ENCODE results near the gene ZNF281. TPM values are rescaled to one million over a fixed set of nuclear protein-coding genes. Genes with fewer than 3 reads are reported as not detected.
A peak's percentile ranks its signal among the peaks of the same experiment; 100 is the strongest.

The ZNF281 gene
- total RNA-seq, 1 experiment from 2014 or later = 23.3 TPM

DNA sequence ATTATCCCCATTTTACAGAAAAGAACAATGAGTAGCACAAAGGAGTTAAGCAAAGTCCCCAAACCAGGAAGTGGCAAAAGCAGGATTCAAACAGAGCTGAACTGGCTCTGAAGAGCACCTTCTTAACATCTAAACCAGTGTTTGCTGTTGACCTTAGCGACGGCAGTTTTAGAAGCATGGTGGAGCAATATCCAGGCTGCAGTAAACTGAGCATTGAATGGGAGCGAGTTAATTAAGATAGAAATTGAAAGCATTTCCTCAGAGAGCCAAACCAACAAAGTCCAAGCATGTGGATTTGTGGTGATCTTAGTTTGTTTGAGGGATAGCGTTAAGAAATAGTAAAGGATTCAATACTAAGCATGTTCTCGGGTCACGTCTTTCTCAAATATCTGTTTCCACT is 13.4 kb upstream of the ZNF281 start:
- Histone ChIP-seq H4K20me1 (ENCODE audit: insufficient read depth) (no peaks in the 10 kb centered on the region), H3K4me1 (ENCODE audit: control insufficient read depth in 1 of 2, insufficient read depth in 2 of 2, low read length in 2 of 2) (no peaks in the 10 kb centered on the region), H3K4me3 (replicated peaks in 1 of 2; ENCODE audit: low read depth in 1 of 2, low read length in 2 of 2) (no peak overlapping the region), H3K27me3 (ENCODE audit: insufficient read depth, low read length) (no peaks in the 10 kb centered on the region), H3K9me2 (ENCODE audit: insufficient read depth) (no peaks in the 10 kb centered on the region), H3K36me3 (ENCODE audit: control insufficient read depth in 1 of 2, insufficient read depth in 2 of 2, low read length in 2 of 2) (no peaks in the 10 kb centered on the region), H3K4me2 (ENCODE audit: low read length) (no peak overlapping the region), H3K79me2 (ENCODE audit: insufficient read depth, low read length) (no peaks in the 10 kb centered on the region), H3K9ac (ENCODE audit: low read length) (no peak overlapping the region), H2AFZ (ENCODE audit: low read depth, low read length, poor library complexity, severe bottlenecking) (peak overlapping the region; percentile 1), H3K27ac (ENCODE audit: low read depth, low read length) (no peak overlapping the region), H3K9me3 (ENCODE audit: control insufficient read depth in 1 of 2, insufficient read depth in 1 of 2, low read depth in 1 of 2, low read length in 2 of 2) (no peaks in the 10 kb centered on the region)
- BruUV-seq (replicated peaks) = no TSS peak
- CTCF ChIA-PET = no interaction called here
- ATAC-seq (no peak), DNase-seq (ENCODE audit: low read depth, low spot score) (no peak)
- intact Hi-C loops (cut with micrococcal nuclease) = no loop called here
- POLR2A ChIA-PET = no interaction called here
- TF ChIP-seq FOSL1 (IDR thresholded peaks at IDR 0.05; ENCODE audit: low read depth) (no peak), RAD21 (IDR thresholded peaks at IDR 0.05; ENCODE audit: low read depth) (no peak), ZNF274 (IDR thresholded peaks at IDR 0.05; ENCODE audit: low read depth, low read length) (no peak), EGR1 (IDR thresholded peaks at IDR 0.05; ENCODE audit: low read depth) (no peak), SRF (IDR thresholded peaks at IDR 0.05; ENCODE audit: low read depth) (no peak)
- TF ChIP-seq, protein P1, sequence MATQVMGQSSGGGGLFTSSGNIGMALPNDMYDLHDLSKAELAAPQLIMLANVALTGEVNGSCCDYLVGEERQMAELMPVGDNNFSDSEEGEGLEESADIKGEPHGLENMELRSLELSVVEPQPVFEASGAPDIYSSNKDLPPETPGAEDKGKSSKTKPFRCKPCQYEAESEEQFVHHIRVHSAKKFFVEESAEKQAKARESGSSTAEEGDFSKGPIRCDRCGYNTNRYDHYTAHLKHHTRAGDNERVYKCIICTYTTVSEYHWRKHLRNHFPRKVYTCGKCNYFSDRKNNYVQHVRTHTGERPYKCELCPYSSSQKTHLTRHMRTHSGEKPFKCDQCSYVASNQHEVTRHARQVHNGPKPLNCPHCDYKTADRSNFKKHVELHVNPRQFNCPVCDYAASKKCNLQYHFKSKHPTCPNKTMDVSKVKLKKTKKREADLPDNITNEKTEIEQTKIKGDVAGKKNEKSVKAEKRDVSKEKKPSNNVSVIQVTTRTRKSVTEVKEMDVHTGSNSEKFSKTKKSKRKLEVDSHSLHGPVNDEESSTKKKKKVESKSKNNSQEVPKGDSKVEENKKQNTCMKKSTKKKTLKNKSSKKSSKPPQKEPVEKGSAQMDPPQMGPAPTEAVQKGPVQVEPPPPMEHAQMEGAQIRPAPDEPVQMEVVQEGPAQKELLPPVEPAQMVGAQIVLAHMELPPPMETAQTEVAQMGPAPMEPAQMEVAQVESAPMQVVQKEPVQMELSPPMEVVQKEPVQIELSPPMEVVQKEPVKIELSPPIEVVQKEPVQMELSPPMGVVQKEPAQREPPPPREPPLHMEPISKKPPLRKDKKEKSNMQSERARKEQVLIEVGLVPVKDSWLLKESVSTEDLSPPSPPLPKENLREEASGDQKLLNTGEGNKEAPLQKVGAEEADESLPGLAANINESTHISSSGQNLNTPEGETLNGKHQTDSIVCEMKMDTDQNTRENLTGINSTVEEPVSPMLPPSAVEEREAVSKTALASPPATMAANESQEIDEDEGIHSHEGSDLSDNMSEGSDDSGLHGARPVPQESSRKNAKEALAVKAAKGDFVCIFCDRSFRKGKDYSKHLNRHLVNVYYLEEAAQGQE (IDR thresholded peaks at IDR 0.05; ENCODE audit: low read depth) = no peak
- RAD21 ChIA-PET (ENCODE audit: low non-redundant PET in 1 of 2, low total read pairs in 2 of 2, uncharacterized antibody in 2 of 2, unreplicated experiment in 2 of 2) = no interaction called here

DNA sequence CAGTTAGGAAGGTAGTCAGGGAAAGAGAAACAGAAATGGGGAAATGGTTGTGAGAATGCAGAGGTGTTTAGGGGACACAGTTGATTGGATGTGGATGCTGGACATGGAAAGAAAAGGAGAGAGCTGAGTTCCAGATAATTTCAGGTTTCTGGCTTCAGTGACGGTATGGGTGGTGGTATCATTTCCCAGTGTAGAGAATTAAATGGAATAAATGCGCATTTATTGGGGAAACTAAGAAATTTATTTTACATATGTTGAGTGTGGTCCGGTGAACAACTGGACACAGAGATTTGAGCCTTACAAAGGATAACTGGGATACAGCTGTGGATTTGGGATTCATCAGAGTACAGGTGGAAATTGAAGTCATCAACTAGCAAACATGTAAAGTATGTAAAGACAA is 12.4 kb upstream of the ZNF281 start:
- intact Hi-C loops (cut with micrococcal nuclease) = no loop called here
- POLR2A ChIA-PET = no interaction called here
- H3K4me1 ChIP-seq (ENCODE audit: control insufficient read depth in 1 of 2, insufficient read depth in 2 of 2, low read length in 2 of 2) = peaks cover 1 to 5% of the 10 kb centered on the region in 2 experiments
- H3K27me3 ChIP-seq (ENCODE audit: insufficient read depth, low read length) = no peaks in the 10 kb centered on the region
- H4K20me1 ChIP-seq (ENCODE audit: insufficient read depth) = no peaks in the 10 kb centered on the region
- H3K4me3 ChIP-seq (replicated peaks in 1 of 2; ENCODE audit: low read depth in 1 of 2, low read length in 2 of 2) = no peak overlapping the region
- RAD21 ChIA-PET (ENCODE audit: low non-redundant PET in 1 of 2, low total read pairs in 2 of 2, uncharacterized antibody in 2 of 2, unreplicated experiment in 2 of 2) = no interaction called here
- H3K27ac ChIP-seq (ENCODE audit: low read depth, low read length) = no peak overlapping the region
- ATAC-seq (no peak), DNase-seq (ENCODE audit: low read depth, low spot score) (no peak)
- H3K79me2 ChIP-seq (ENCODE audit: insufficient read depth, low read length) = no peaks in the 10 kb centered on the region
- CTCF ChIA-PET = no interaction called here
- no peak overlapping the region for H3K9ac ChIP-seq (ENCODE audit: low read length)
- TF ChIP-seq, protein P2, sequence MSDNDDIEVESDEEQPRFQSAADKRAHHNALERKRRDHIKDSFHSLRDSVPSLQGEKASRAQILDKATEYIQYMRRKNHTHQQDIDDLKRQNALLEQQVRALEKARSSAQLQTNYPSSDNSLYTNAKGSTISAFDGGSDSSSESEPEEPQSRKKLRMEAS (IDR thresholded peaks at IDR 0.05) = no peak
- TF ChIP-seq, protein P3, sequence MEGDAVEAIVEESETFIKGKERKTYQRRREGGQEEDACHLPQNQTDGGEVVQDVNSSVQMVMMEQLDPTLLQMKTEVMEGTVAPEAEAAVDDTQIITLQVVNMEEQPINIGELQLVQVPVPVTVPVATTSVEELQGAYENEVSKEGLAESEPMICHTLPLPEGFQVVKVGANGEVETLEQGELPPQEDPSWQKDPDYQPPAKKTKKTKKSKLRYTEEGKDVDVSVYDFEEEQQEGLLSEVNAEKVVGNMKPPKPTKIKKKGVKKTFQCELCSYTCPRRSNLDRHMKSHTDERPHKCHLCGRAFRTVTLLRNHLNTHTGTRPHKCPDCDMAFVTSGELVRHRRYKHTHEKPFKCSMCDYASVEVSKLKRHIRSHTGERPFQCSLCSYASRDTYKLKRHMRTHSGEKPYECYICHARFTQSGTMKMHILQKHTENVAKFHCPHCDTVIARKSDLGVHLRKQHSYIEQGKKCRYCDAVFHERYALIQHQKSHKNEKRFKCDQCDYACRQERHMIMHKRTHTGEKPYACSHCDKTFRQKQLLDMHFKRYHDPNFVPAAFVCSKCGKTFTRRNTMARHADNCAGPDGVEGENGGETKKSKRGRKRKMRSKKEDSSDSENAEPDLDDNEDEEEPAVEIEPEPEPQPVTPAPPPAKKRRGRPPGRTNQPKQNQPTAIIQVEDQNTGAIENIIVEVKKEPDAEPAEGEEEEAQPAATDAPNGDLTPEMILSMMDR (IDR thresholded peaks at IDR 0.05 in 2 of 3, conservative IDR thresholded peaks at IDR 0.05 in 1 of 3; ENCODE audit: borderline replicate concordance in 1 of 3, insufficient read depth in 1 of 3, low read depth in 2 of 3, low read length in 2 of 3) = no peak
- TF ChIP-seq TCF7L2 (IDR thresholded peaks at IDR 0.05; ENCODE audit: borderline replicate concordance, extremely low read depth, insufficient read depth, insufficient read length) (no peak), SRF (IDR thresholded peaks at IDR 0.05; ENCODE audit: low read depth) (no peak), SIN3A (IDR thresholded peaks at IDR 0.05; ENCODE audit: low read depth) (no peak)
- no peaks in the 10 kb centered on the region for H3K9me3 ChIP-seq (ENCODE audit: control insufficient read depth in 1 of 2, insufficient read depth in 1 of 2, low read depth in 1 of 2, low read length in 2 of 2)
- H3K9me2 ChIP-seq (ENCODE audit: insufficient read depth) = no peaks in the 10 kb centered on the region
- BruUV-seq (replicated peaks) = no TSS peak
- no peak overlapping the region for H2AFZ ChIP-seq (ENCODE audit: low read depth, low read length, poor library complexity, severe bottlenecking)
- no peaks in the 10 kb centered on the region for H3K36me3 ChIP-seq (ENCODE audit: control insufficient read depth in 1 of 2, insufficient read depth in 2 of 2, low read length in 2 of 2)
- no peak overlapping the region for H3K4me2 ChIP-seq (ENCODE audit: low read length)

Data from HCT116 (cell line).